ENCODE measurements around the gene KLHL18. TPM values are rescaled to one million over a fixed set of nuclear protein-coding genes. Genes with fewer than 3 reads are reported as not detected.
"Not testable (repeated sequence)": the region's sequence is repeated elsewhere in the genome, so short reads cannot be mapped to it uniquely, and the experiment has no call there.

The KLHL18 gene
- total RNA-seq, 1 donor from 2014 or later: 1.8 TPM

GRCh38 chr3:47291158-47291753 is 8.5 kb downstream of the KLHL18 start:
- DNase-seq (ENCODE audit: low spot score in 2 of 2): no peak
- Histone ChIP-seq H3K27me3 (no peaks in the 10 kb centered on the region), H3K4me3 (no peak overlapping the region), H3K9me3 (no peaks in the 10 kb centered on the region), H3K27ac (no peak overlapping the region), H3K4me1 (peaks cover 0 to 4% of the 10 kb centered on the region in 2 donors), H3K36me3 (peaks cover 0 to 22% of the 10 kb centered on the region in 2 donors)
- intact Hi-C loops (cut with DNase I): no loop called here
- no peak for TF ChIP-seq CTCF (IDR thresholded peaks at IDR 0.05)

GRCh38 chr3:47291754-47292420 is 9.1 kb downstream of the KLHL18 start:
- DNase-seq (ENCODE audit: low spot score in 2 of 2); H3K4me1 ChIP-seq; H3K27ac ChIP-seq; H3K9me3 ChIP-seq; H3K27me3 ChIP-seq; intact Hi-C loops (cut with DNase I); H3K4me3 ChIP-seq: not testable (repeated sequence)
- H3K36me3 ChIP-seq: peaks cover 0 to 22% of the 10 kb centered on the region in 2 donors

- Histone ChIP-seq H3K27ac (no peak overlapping the region), H3K4me1 (peaks cover 0 to 5% of the 10 kb centered on the region in 2 donors), H3K36me3 (peaks cover 0 to 12% of the 10 kb centered on the region in 2 donors), H3K27me3 (no peaks in the 10 kb centered on the region), H3K4me3 (no peak overlapping the region), H3K9me3 (no peaks in the 10 kb centered on the region)
- intact Hi-C loops (cut with DNase I): no loop called here
- DNase-seq (ENCODE audit: low spot score in 2 of 2): no peak
- no peak for TF ChIP-seq CTCF (IDR thresholded peaks at IDR 0.05)
These were observed 11.1 kb downstream of the KLHL18 start for GRCh38 chr3:47293822-47294221.

GRCh38 chr3:47294392-47294791 is 11.6 kb downstream of the KLHL18 start:
- no peaks in the 10 kb centered on the region for H3K27me3 ChIP-seq
- peaks cover 0 to 8% of the 10 kb centered on the region in 2 donors for H3K36me3 ChIP-seq
- H3K9me3 ChIP-seq: no peaks in the 10 kb centered on the region
- H3K4me3 ChIP-seq: no peak overlapping the region
- H3K27ac ChIP-seq: no peak overlapping the region
- intact Hi-C loops (cut with DNase I): no loop called here
- no peak for TF ChIP-seq CTCF (IDR thresholded peaks at IDR 0.05)
- no peak for DNase-seq (ENCODE audit: low spot score in 2 of 2)
- peaks cover 0 to 5% of the 10 kb centered on the region in 2 donors for H3K4me1 ChIP-seq

GRCh38 chr3:47295322-47295721 is 12.6 kb downstream of the KLHL18 start:
- no peaks in the 10 kb centered on the region for H3K27me3 ChIP-seq
- H3K27ac ChIP-seq: no peak overlapping the region
- TF ChIP-seq CTCF (IDR thresholded peaks at IDR 0.05): no peak
- H3K9me3 ChIP-seq: no peaks in the 10 kb centered on the region
- intact Hi-C loops (cut with DNase I): no loop called here
- peaks cover 0 to 5% of the 10 kb centered on the region in 2 donors for H3K4me1 ChIP-seq
- H3K4me3 ChIP-seq: no peak overlapping the region
- no peak for DNase-seq (ENCODE audit: low spot score in 2 of 2)
- H3K36me3 ChIP-seq: peaks cover 0 to 5% of the 10 kb centered on the region in 2 donors

- no peaks in the 10 kb centered on the region for H3K27me3 ChIP-seq
- TF ChIP-seq CTCF (IDR thresholded peaks at IDR 0.05): no peak
- DNase-seq (ENCODE audit: low spot score in 2 of 2): no peak
- H3K4me1 ChIP-seq: peaks cover 0 to 5% of the 10 kb centered on the region in 2 donors
- H3K27ac ChIP-seq: no peak overlapping the region
- intact Hi-C loops (cut with DNase I): no loop called here
- peaks cover 0 to 2% of the 10 kb centered on the region in 2 donors for H3K36me3 ChIP-seq
- no peaks in the 10 kb centered on the region for H3K9me3 ChIP-seq
- no peak overlapping the region for H3K4me3 ChIP-seq
These were observed 13.2 kb downstream of the KLHL18 start for GRCh38 chr3:47295976-47296375.
